TTC549 (cell line): Measurements from ENCODE around the gene POLR3C.

Experiments used
- FAIRE-seq: peaks from 2 replicates; lab custom pipeline; 2012; peaks lifted over from hg19 to GRCh38; lab: Jason Lieb, UNC

Gene POLR3C

DNA sequence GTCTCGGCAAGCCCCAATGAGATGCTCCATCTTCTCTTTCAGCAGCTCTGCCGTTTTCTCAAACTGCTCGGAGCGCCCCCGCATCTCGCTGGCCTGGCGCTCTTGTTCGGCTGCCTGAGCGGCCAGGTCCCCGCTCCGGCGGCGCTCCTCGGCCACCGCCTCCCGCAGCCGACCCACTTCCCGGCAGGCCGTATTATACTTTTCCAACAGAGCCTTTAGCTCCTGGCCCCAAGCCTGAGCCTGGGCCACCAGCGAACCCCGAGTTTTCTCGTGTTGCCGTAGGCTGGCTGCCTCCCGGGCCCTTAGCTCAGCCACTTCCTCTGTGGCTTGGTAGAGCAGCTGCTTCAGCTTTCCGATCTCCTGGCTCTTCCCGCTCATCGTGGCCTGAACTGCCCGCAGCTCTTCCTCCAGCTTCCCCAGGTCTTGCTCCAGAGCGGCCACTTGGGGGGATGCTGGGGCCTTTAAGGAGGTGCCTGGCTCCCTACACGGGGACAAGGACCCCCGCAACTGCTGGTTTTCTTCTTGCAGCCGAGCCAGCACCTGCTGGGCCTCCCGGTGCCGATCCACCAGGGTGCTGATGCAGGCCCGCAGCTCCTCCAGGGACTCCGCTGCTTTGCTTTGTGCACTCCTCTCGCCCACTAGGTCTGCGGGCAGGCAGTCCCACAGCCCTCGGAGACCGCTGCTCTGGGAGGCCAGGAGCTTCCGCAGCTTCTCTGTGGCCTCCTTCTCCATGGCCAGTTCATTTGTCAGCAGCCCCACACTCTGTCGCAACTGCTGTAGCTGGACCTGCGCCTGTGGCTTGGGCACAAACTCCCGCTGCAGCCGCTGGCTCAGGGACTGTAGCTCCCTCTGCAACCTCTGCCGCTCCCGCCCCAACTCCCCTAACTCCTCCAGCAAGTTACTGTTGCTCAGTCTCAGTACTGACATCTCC, 48.3 kb downstream of the POLR3C start:
- no peak for FAIRE-seq

DNA sequence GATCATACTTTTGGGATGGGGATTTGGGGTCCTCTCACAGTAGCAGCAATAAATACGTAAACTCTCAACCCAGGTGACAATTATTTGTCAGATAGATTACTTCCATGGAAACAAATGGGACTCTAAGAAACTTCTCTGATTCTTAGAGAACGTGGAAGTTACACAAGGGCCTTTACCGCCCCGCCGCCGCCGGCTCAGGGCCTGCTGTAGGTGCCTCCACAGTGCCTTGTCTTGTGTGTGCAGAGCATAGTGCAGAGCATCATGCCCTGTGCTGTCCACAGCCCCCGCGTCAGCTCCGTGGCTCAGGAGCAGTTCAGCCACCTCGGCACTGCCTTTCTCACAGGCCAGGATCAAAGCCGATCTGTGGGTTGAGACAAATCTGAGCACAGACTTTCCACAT, 50.6 kb downstream of the POLR3C start:
- FAIRE-seq: no peak

DNA sequence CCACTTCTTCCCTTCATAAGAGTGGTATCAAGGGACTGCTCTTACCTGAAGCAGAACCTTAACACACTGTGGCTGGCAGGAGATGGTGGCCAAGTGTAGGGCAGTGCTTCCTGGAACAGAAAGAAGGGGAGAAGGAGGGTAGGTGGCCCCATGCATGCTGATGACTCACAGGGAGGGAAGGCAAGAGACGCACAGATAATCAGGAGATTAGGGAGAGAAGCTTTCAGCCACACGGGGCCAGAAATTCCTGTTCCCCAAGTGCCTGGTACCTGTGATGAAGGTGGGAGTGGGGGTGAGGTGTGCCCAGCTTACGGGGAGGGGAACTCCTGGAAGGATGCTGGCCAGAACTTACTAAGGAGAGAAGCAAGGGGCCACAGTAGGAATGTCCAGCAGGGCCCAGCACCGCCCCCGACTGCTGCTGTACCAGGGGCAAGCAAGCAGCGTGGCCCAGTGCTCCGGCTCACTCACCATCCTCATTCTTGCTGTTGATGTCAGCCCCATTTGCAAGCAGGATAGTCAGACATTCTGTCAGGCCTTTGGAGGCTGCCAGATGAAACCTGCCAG, 54.0 kb downstream of the POLR3C start:
- no peak for FAIRE-seq

DNA sequence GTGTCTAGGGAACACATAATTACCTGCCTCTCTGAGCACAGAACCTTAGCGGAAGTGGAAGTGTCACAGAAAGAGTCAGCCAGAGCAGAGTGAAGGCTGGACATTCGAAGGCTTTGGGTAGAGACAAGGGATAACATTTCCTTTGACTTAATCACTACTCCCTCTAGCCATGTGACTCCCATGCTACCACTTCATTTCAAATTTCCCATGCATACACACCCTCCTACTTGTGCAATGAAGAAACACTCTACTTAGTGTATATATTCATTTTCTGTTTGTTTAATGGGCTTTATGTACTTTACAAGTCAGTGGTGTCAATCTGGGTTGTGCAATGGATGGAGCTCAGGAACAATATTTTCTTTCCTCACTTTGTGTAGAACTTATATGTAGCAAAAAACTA, 54.7 kb downstream of the POLR3C start:
- no peak for FAIRE-seq

DNA sequence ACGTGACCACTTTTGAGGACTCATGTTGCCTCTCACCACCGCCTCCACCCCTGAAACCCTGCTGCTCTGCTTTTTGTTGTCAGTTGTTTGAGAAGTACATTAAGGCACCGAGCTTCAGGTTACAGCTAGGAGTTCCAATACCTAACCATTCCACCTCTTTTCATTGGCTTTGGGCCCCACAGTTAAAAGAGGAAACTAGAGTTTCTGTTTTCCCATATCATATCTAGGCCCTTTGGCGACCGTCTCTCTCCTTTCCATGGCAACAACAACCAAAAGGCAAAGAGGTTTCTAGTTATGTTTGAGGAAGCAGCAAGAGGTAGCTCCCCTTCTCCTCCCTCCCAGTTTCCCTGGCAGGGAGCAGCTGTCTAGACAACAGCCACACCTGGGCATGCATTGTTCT, 55.8 kb downstream of the POLR3C start:
- FAIRE-seq: no peak

GRCh38 chr1:145884675-145885074, 60.7 kb downstream of the POLR3C start:
- FAIRE-seq: no peak

GRCh38 chr1:145885738-145886287, 61.8 kb downstream of the POLR3C start, which contains the start of gene ANKRD35:
ANKRD35 (minus strand) TSS chr1:145885866; CDS start chr1:145885758, 108 bp downstream.
- no peak for FAIRE-seq

- no peak for FAIRE-seq
Measured at GRCh38 chr1:145886390-145886789, 62.4 kb downstream of the POLR3C start.

GRCh38 chr1:145886816-145887215, 62.8 kb downstream of the POLR3C start:
- no peak for FAIRE-seq

DNA sequence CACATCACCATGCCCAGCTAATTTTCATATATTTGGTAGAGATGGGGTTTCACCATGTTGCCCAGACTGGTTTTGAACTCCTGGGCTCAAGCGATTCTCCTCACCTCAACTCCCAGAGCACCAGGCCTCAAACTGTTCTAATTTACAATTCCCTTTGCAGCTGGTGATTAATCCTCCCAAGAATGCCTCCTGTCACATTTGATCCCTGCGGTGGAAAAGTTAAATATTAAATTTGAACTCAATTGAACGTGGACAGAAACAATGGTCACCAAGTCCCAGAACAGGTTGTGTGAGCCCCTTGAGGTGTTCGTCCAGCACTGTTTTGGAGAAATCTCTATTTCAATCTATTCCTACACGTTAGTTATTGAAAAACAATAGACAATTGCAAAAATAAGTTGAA, 63.6 kb downstream of the POLR3C start:
- FAIRE-seq: no peak

GRCh38 chr1:145889722-145890121, 65.7 kb downstream of the POLR3C start:
- FAIRE-seq: no peak

- no peak for FAIRE-seq
Measured at GRCh38 chr1:145891143-145891542, 67.1 kb downstream of the POLR3C start.

GRCh38 chr1:145891587-145892485, 67.8 kb downstream of the POLR3C start:
- peak; percentile 94 for FAIRE-seq

- no peak for FAIRE-seq
Measured at GRCh38 chr1:145892486-145893087, 68.6 kb downstream of the POLR3C start.

GRCh38 chr1:145893306-145894055, 69.5 kb downstream of the POLR3C start:
- no peak for FAIRE-seq
